A549 treated with CpdA at 1 μM for 4 hours (cell line): ENCODE results near the gene RORB. TPM values are rescaled to one million over a fixed set of nuclear protein-coding genes. Genes with fewer than 3 reads are reported as not detected.

Experiments
- total RNA-seq: library from RNA; stranded (reverse); fragments of 200-300 nt; extraction: Qiagen RNA extraction; gene quantifications from 5 replicates; pipeline ENCODE4 v1.2.3, GENCODE V29; 2022; ENCODE audit warnings: low read depth

RORB gene
- not detected in 5 replicates for total RNA-seq

GRCh38 chr9:74496819-74497747 lies at the start of gene RORB:
TSS of gene RORB (plus strand) at chr9:74497335. CDS start at chr9:74497977, 642 bp downstream.

